ENCODE results near the gene PRKN.

The PRKN gene

GRCh38 chr6:161477876-161478425, 1249.6 kb downstream of the PRKN start:
- no peak overlapping the region for H3K4me3 ChIP-seq (replicated peaks; ENCODE audit: insufficient read depth, low read length)
- H3K27me3 ChIP-seq (ENCODE audit: insufficient read depth, poor library complexity, severe bottlenecking): no peaks in the 10 kb centered on the region
- no peak overlapping the region for H3K27ac ChIP-seq (replicated peaks)
- TF ChIP-seq GABPA (IDR thresholded peaks at IDR 0.05; ENCODE audit: low read depth) (no peak), SPI1 (IDR thresholded peaks at IDR 0.05; ENCODE audit: borderline replicate concordance, low read depth) (no peak), REST (IDR thresholded peaks at IDR 0.05; ENCODE audit: insufficient replicate concordance, low read depth) (no peak), POLR2AphosphoS5 (IDR thresholded peaks at IDR 0.05; ENCODE audit: low read depth) (no peak)
- DNase-seq (ENCODE audit: low read depth in 1 of 2, low spot score in 1 of 2): no peak

GRCh38 chr6:161476711-161477110, 1250.9 kb downstream of the PRKN start:
- no peak for TF ChIP-seq SPI1 (IDR thresholded peaks at IDR 0.05; ENCODE audit: borderline replicate concordance, low read depth)
- TF ChIP-seq CTCF (IDR thresholded peaks at IDR 0.05; ENCODE audit: insufficient read depth, low read length): no peak
- no peak for TF ChIP-seq GABPA (IDR thresholded peaks at IDR 0.05; ENCODE audit: low read depth)
- TF ChIP-seq POLR2AphosphoS5 (IDR thresholded peaks at IDR 0.05; ENCODE audit: low read depth): no peak
- no peak for TF ChIP-seq REST (IDR thresholded peaks at IDR 0.05; ENCODE audit: insufficient replicate concordance, low read depth)
- no peak overlapping the region for H3K4me3 ChIP-seq (replicated peaks; ENCODE audit: insufficient read depth, low read length)
- no peak overlapping the region for H3K27ac ChIP-seq (replicated peaks)
- no peaks in the 10 kb centered on the region for H3K27me3 ChIP-seq (ENCODE audit: insufficient read depth, poor library complexity, severe bottlenecking)
- DNase-seq (ENCODE audit: low read depth in 1 of 2, low spot score in 1 of 2): no peak

- no peak overlapping the region for H3K4me3 ChIP-seq (replicated peaks; ENCODE audit: insufficient read depth, low read length)
- no peak overlapping the region for H3K27ac ChIP-seq (replicated peaks)
- no peaks in the 10 kb centered on the region for H3K27me3 ChIP-seq (ENCODE audit: insufficient read depth, poor library complexity, severe bottlenecking)
- TF ChIP-seq SPI1 (IDR thresholded peaks at IDR 0.05; ENCODE audit: borderline replicate concordance, low read depth) (no peak), CTCF (IDR thresholded peaks at IDR 0.05; ENCODE audit: insufficient read depth, low read length) (no peak), GABPA (IDR thresholded peaks at IDR 0.05; ENCODE audit: low read depth) (no peak)
- DNase-seq (ENCODE audit: low read depth in 1 of 2, low spot score in 1 of 2): no peak
These were observed 1262.2 kb downstream of the PRKN start for GRCh38 chr6:161465403-161465802.

- no peak for TF ChIP-seq SPI1 (IDR thresholded peaks at IDR 0.05; ENCODE audit: borderline replicate concordance, low read depth)
- TF ChIP-seq GABPA (IDR thresholded peaks at IDR 0.05; ENCODE audit: low read depth): no peak
- no peak for TF ChIP-seq CTCF (IDR thresholded peaks at IDR 0.05; ENCODE audit: insufficient read depth, low read length)
- TF ChIP-seq POLR2AphosphoS5 (IDR thresholded peaks at IDR 0.05; ENCODE audit: low read depth): no peak
- no peak for TF ChIP-seq REST (IDR thresholded peaks at IDR 0.05; ENCODE audit: insufficient replicate concordance, low read depth)
- DNase-seq (ENCODE audit: low read depth in 1 of 2, low spot score in 1 of 2): no peak
- no peak overlapping the region for H3K4me3 ChIP-seq (replicated peaks; ENCODE audit: insufficient read depth, low read length)
- H3K27ac ChIP-seq (replicated peaks): no peak overlapping the region
- no peaks in the 10 kb centered on the region for H3K27me3 ChIP-seq (ENCODE audit: insufficient read depth, poor library complexity, severe bottlenecking)
These were observed 1264.5 kb downstream of the PRKN start for GRCh38 chr6:161463071-161463470.
